Activated CD4-positive, alpha-beta T cell treated with anti-CD3 and anti-CD28 coated beads, Interleukin-2, Interleukin-6, amounts not matched to agents 100 ng/mL and 50 ng/mL, durations not matched to agents 16 hours and 8 hours (primary cell): Measurements from ENCODE around the gene ACRV1.
"Not testable (repeated sequence)": the region's sequence is repeated elsewhere in the genome, so short reads cannot be mapped to it uniquely, and the experiment has no call there.

Source experiments
- DNase-seq: peaks from one replicate; pipeline ENCODE4 v3.0.0-alpha.2; 2020

Gene ACRV1

DNA sequence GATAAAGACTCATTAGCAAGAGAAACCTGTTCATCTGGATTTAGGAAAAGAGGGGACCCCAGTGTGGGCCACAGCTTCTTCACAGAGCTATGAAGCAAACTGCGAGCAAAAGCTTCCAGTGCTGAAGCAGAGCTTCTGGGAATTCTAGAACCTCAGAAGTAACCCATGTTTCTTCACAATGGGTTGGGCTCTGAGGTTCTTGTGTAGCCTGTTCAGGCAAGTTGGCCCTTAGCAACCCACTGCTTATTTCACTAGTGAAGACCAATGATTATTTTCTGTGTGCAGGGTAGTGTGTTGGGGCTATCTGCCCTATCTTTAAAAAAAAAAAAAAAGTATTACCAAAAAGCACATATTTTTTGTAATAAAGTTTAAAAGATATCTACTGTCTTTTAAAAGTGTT lies at the start of gene ACRV1:
TSS of gene ACRV1 (minus strand) at position 101 of the 400 bp plus-strand sequence. CDS start at position 34, 67 bp downstream.
- no peak for DNase-seq

DNA sequence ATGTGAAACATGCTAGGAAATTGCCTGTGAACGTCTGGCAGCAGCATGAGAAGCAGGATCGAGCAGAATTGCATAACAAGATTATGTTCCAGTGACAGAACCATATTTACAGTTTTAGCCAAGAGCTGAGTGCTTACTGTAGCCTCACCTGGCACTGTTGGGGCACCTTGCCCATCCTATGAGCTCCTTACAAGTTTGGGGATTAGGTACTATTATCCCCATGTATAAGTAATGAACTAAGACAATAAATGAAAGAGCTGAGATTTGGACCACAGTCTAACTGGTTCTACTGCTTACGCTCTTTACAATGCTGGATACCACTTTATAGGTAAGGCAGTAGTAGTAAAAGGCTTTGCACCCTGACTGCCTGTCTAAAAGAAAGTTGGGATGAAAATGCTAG lies 48.3 kb upstream of the ACRV1 start:
- no peak for DNase-seq

GRCh38 chr11:125724125-125724524 lies 43.5 kb upstream of the ACRV1 start:
- DNase-seq: no peak

DNA sequence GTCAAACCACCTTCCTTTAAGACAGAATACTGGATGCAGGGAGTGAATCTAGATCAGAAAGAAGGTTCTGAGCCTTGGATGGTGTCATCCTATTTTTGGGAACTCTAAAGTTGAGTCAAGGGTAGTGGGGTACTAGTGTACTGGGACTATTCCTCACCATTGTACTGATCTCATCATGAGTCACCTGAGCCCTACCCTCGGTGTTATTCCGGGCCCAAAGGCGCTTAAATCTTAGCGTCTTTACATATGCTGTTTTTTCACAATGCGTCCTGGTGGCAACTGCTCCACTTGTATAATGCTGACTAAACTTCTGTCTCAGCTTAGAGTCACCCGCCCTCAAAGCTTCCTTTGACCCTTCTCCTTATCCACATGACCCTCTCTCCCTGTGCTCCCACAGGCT lies 40.1 kb upstream of the ACRV1 start:
- DNase-seq: no peak

GRCh38 chr11:125704686-125705085 lies 24.0 kb upstream of the ACRV1 start:
- not testable (repeated sequence) for DNase-seq

DNA sequence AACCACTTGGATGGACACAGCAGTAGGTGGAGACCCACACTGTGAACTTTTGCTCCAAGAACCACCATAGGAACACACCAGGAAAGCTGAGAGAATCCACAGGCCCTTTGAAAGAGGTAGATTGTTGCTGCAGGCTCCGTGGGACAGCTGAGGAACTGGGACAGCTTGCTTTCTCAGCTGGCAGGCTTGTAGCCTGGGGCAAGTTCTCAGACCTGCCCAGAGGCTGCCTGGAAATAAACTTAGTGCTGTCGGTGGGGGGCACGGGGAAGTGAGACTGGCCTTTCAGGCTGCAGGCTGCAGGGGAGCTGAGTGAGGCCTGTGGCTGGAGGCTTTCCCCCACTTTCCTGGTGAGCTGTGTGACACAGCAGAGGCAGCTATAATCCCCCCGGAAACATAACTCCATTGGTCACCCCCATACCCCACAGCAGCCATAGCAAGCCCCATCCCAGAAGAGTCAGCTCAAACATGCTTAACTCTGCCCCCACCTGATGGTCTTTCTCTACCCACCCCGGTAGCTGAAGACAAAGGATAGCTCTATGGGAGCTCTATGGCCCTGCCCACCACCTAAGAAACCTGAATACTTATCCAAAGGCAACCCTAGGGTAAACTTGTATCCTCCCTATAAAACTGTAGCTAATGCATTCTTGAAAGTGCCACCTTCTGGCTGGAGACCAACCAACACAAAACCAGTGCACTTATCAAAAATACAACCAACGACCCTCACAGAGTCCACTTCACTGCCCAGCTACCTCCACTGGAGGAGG lies 21.4 kb upstream of the ACRV1 start:
- no peak for DNase-seq

DNA sequence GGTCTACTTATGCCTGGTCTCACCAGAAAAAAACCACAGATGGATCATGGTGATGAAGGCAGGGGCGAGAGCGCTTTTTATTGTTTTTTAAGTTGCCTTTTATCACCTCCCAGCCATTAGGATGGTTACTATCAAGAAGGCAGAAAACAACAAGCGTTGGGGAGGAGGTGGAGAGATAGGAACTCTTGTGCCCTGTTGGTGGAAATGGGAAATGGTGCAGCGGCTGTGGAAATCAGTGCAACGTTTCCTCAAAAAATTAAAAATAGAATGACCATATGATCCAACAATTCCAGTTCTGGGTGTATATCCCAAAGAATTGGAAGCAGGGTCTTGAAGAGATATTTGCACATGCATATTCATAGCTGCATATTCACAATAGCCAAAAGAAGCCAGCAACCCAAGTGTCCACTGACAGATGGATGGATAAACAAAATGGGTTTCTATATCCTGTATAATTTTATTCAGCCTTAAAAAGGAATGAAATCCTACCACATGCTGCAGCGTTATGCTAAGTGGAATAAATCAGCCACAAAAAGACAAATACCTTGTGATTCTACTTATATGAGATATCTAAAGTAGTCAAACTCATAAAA lies 20.5 kb upstream of the ACRV1 start:
- DNase-seq: no peak

- no peak for DNase-seq
These were observed 14.3 kb upstream of the ACRV1 start for GRCh38 chr11:125694951-125695350.

- DNase-seq: no peak
These were observed 12.2 kb upstream of the ACRV1 start for GRCh38 chr11:125692887-125693286.

- DNase-seq: no peak
These were observed 9.4 kb upstream of the ACRV1 start for GRCh38 chr11:125690006-125690405.

GRCh38 chr11:125689274-125689859 lies 8.7 kb upstream of the ACRV1 start:
- DNase-seq: no peak

GRCh38 chr11:125688632-125689031 lies 8.0 kb upstream of the ACRV1 start:
- no peak for DNase-seq

GRCh38 chr11:125688066-125688465 lies 7.4 kb upstream of the ACRV1 start:
- no peak for DNase-seq

DNA sequence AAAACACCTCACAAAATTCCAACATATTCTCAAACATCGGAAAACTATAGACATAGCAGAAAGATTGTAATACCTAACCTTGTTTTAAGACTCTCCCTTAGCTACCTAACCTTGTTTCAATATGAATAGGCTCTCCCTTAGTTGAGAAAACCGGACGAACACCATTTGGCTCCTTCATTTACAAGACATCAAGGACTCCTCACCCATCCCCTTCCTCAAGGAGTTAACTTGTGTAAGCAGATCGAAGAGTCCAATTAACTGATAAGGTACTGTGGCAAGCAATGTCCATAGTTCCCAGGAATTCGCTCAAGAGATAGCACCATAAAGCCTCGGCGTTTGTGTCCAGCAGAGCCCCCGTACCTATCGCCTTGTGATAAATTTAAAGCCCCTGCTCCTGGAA lies 4.6 kb upstream of the ACRV1 start:
- DNase-seq: no peak

- no peak for DNase-seq
These were observed 810 bp downstream of the ACRV1 start for GRCh38 chr11:125679837-125680236.

- DNase-seq: no peak
These were observed 1.2 kb downstream of the ACRV1 start for GRCh38 chr11:125679397-125679796.

- DNase-seq: no peak
These were observed 5.5 kb downstream of the ACRV1 start for GRCh38 chr11:125675196-125675595.

DNA sequence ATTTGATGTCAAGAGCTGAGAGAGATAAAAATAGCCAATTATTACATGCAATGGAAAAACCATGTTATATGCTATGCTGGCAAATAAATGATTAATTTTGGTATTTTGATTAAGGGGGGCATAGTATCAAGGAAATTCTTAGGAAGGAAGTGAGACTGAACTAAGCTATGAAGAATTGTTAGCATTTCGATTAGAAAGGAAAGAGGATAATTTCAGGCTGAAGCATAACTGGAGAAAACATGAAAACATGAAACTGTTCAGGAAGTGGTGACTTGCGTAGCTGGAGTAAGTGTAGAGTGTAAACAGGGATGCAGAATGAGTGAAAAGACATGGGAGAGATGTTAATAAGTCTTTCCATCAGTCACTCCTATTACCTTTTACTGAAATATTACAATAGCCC lies 6.4 kb downstream of the ACRV1 start:
- DNase-seq: no peak

DNA sequence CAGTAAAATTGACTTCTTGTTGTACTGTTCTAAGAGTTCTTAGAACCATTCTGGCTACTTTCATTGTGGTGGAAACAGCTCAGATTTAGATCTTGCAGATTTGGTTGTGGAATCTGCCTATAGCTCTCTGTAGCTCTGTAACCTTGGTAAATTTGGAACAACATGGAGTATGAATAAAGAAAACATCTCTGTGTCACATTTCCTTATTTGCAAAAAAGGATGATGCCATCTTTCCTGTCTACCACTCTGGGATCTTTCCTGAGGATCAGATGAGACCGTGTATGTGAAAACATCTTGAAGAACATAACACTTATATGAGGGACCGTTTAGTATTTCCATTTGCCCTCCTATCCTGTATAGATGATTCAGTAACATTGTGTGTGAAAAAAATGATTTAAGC lies 9.1 kb downstream of the ACRV1 start:
- DNase-seq: no peak

- no peak for DNase-seq
These were observed 10.5 kb downstream of the ACRV1 start for GRCh38 chr11:125670172-125670571.

- no peak for DNase-seq
These were observed 13.5 kb downstream of the ACRV1 start for GRCh38 chr11:125667151-125667550.

GRCh38 chr11:125663910-125664309 lies 16.7 kb downstream of the ACRV1 start:
- DNase-seq: peak; percentile 16

DNA sequence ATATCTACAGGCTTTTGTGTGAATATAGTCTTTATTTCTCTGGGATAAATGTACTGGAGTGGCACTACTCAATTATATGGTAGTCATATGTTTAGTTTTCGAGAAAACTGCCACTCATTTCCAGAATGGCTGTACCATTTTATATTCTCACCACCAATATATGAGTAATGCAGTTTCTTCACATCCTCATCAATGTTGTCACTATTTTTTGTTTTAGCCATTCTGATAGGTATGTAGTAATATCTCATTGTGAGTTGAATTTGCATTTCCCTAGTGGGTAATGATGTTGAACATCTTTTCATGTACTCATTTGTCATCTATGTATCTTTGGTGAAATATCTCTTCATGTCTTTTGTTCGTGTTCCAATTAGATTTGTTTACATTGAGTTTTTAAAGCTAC lies 18.0 kb downstream of the ACRV1 start:
- DNase-seq: peak; percentile 34

DNA sequence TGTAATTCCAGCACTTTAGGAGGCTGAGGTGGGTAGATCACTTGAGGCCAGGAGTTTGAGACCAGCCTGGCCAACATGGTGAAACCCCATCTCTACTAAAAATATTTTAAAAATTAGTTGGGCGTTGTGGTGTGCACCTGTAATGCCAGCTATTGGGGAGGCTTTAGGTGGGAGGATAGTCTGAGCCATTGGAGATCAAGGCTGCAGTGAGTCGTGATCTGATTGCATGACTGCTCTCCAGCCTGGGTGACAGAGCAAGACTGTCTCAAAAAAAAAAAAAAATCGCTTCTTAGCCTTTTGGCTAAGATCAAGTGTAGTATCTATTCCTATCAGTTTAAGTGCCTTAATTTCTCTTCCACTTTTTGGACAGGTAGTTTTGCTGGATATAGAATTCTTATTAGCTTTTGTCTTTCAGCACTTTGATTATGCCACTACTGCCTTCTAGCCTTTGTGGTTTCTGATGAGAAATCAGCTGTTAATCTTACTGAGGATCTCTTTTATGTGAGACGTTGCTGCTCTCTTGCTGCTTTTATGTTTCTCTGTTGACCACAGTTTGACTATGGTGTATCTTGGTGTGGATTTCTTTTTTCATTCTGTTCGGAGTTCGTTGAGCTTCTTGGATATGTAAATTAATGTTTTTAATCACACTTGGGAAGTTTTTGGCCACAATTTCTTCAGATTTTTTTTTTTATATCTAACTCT lies 31.0 kb downstream of the ACRV1 start:
- peak; percentile 10 for DNase-seq
